ENCODE data around the gene ENPP4.
A peak's percentile ranks its signal among the peaks of the same experiment; 100 is the strongest.

ENPP4 gene

GRCh38 chr6:46090115-46091079 is 39.4 kb upstream of the ENPP4 start:
- Histone ChIP-seq H3K27me3 (ENCODE audit: insufficient read depth, low read length, poor library complexity, severe bottlenecking) (no peaks in the 10 kb centered on the region), H3F3A (ENCODE audit: low read depth) (no peaks in the 10 kb centered on the region), H2AFZ (ENCODE audit: low read length) (no peak overlapping the region), H3K9me2 (replicated peaks; ENCODE audit: low read depth, low read length) (no peaks in the 10 kb centered on the region), H3K9ac (ENCODE audit: low read depth, low read length, poor library complexity, severe bottlenecking) (no peak overlapping the region), H3K9me3 (ENCODE audit: insufficient read depth, low read depth, low read length) (peaks cover 4% of the 10 kb centered on the region; the same call in 1 of the 2 replicates), H3K79me2 (ENCODE audit: insufficient read depth, low read length) (no peaks in the 10 kb centered on the region), H3K4me2 (ENCODE audit: low read depth, low read length, poor library complexity, severe bottlenecking) (no peak overlapping the region), H4K20me1 (ENCODE audit: insufficient read depth, low read length, poor library complexity, severe bottlenecking) (no peaks in the 10 kb centered on the region), H3K4me3 (ENCODE audit: low read length, poor library complexity, severe bottlenecking) (no peak overlapping the region), H3K36me3 (ENCODE audit: insufficient read depth, low read length) (no peaks in the 10 kb centered on the region), H3K4me1 (ENCODE audit: insufficient read depth, low read length, poor library complexity, severe bottlenecking) (no peaks in the 10 kb centered on the region)
- TF ChIP-seq EZH2phosphoT487 (IDR thresholded peaks at IDR 0.05; ENCODE audit: borderline replicate concordance) = no peak
- peak; percentile 91 for TF ChIP-seq CTCF (conservative IDR thresholded peaks at IDR 0.05; ENCODE audit: low read length)

- TF ChIP-seq CTCF (conservative IDR thresholded peaks at IDR 0.05; ENCODE audit: low read length) (no peak), EZH2phosphoT487 (IDR thresholded peaks at IDR 0.05; ENCODE audit: borderline replicate concordance) (no peak)
- H3K9me3 ChIP-seq (ENCODE audit: insufficient read depth, low read depth, low read length) = peaks cover 7% of the 10 kb centered on the region; the same call in 1 of the 2 replicates
- H3K4me2 ChIP-seq (ENCODE audit: low read depth, low read length, poor library complexity, severe bottlenecking) = no peak overlapping the region
- H4K20me1 ChIP-seq (ENCODE audit: insufficient read depth, low read length, poor library complexity, severe bottlenecking) = no peaks in the 10 kb centered on the region
- H3K79me2 ChIP-seq (ENCODE audit: insufficient read depth, low read length) = no peaks in the 10 kb centered on the region
- no peaks in the 10 kb centered on the region for H3K9me2 ChIP-seq (replicated peaks; ENCODE audit: low read depth, low read length)
- H3K36me3 ChIP-seq (ENCODE audit: insufficient read depth, low read length) = no peaks in the 10 kb centered on the region
- H3F3A ChIP-seq (ENCODE audit: low read depth) = no peaks in the 10 kb centered on the region
- no peaks in the 10 kb centered on the region for H3K4me1 ChIP-seq (ENCODE audit: insufficient read depth, low read length, poor library complexity, severe bottlenecking)
- no peaks in the 10 kb centered on the region for H3K27me3 ChIP-seq (ENCODE audit: insufficient read depth, low read length, poor library complexity, severe bottlenecking)
- H3K4me3 ChIP-seq (ENCODE audit: low read length, poor library complexity, severe bottlenecking) = no peak overlapping the region
- no peak overlapping the region for H2AFZ ChIP-seq (ENCODE audit: low read length)
- no peak overlapping the region for H3K9ac ChIP-seq (ENCODE audit: low read depth, low read length, poor library complexity, severe bottlenecking)
Observed at GRCh38 chr6:46091080-46091478, 38.7 kb upstream of the ENPP4 start.

GRCh38 chr6:46095251-46095650 is 34.5 kb upstream of the ENPP4 start:
- Histone ChIP-seq H4K20me1 (ENCODE audit: insufficient read depth, low read length, poor library complexity, severe bottlenecking) (no peaks in the 10 kb centered on the region), H3K27me3 (ENCODE audit: insufficient read depth, low read length, poor library complexity, severe bottlenecking) (no peaks in the 10 kb centered on the region), H2AFZ (ENCODE audit: low read length) (no peak overlapping the region), H3K9ac (ENCODE audit: low read depth, low read length, poor library complexity, severe bottlenecking) (no peak overlapping the region), H3K4me2 (ENCODE audit: low read depth, low read length, poor library complexity, severe bottlenecking) (no peak overlapping the region), H3K9me2 (replicated peaks; ENCODE audit: low read depth, low read length) (no peaks in the 10 kb centered on the region), H3F3A (ENCODE audit: low read depth) (no peaks in the 10 kb centered on the region), H3K4me3 (ENCODE audit: low read length, poor library complexity, severe bottlenecking) (no peak overlapping the region), H3K4me1 (ENCODE audit: insufficient read depth, low read length, poor library complexity, severe bottlenecking) (no peaks in the 10 kb centered on the region), H3K79me2 (ENCODE audit: insufficient read depth, low read length) (no peaks in the 10 kb centered on the region), H3K9me3 (ENCODE audit: insufficient read depth, low read depth, low read length) (peaks cover 7% of the 10 kb centered on the region; the same call in 1 of the 2 replicates), H3K36me3 (ENCODE audit: insufficient read depth, low read length) (no peaks in the 10 kb centered on the region)
- TF ChIP-seq CTCF (conservative IDR thresholded peaks at IDR 0.05; ENCODE audit: low read length) = no peak
- TF ChIP-seq EZH2phosphoT487 (IDR thresholded peaks at IDR 0.05; ENCODE audit: borderline replicate concordance) = no peak

Data from Loucy (cell line).